ENCODE results near the gene WRAP53. TPM values are rescaled to one million over a fixed set of nuclear protein-coding genes. Genes with fewer than 3 reads are reported as not detected.

WRAP53 gene
- total RNA-seq, 4 donors from 2014 or later = 3.5 to 6.8 (median 4.3) TPM

- no peak for TF ChIP-seq CTCF (IDR thresholded peaks at IDR 0.05)
- ATAC-seq (ENCODE audit: low FRiP score) (no peak), DNase-seq (ENCODE audit: low spot score) (no peak)
Measured at GRCh38 chr17:7711051-7711755, 22.9 kb downstream of the WRAP53 start.

GRCh38 chr17:7712111-7712771 is 24.0 kb downstream of the WRAP53 start:
- no peak for TF ChIP-seq CTCF (IDR thresholded peaks at IDR 0.05)
- ATAC-seq (ENCODE audit: low FRiP score) = no peak
- no peak for DNase-seq (ENCODE audit: low spot score)

GRCh38 chr17:7713782-7714181 is 25.5 kb downstream of the WRAP53 start:
- ATAC-seq (ENCODE audit: low FRiP score) (no peak), DNase-seq (ENCODE audit: low spot score) (no peak)
- TF ChIP-seq CTCF (IDR thresholded peaks at IDR 0.05) = no peak

GRCh38 chr17:7714721-7715594 is 26.7 kb downstream of the WRAP53 start:
- DNase-seq (ENCODE audit: low spot score) = no peak
- TF ChIP-seq CTCF (IDR thresholded peaks at IDR 0.05) = no peak

GRCh38 chr17:7715936-7716886 is 27.9 kb downstream of the WRAP53 start:
- ATAC-seq (ENCODE audit: low FRiP score) = no peak
- no peak for DNase-seq (ENCODE audit: low spot score)
- TF ChIP-seq CTCF (IDR thresholded peaks at IDR 0.05) = no peak

More at GRCh38 chr17:7714721-7715594, 26.7 kb downstream of the WRAP53 start:
- ATAC-seq (ENCODE audit: low FRiP score) = no peak
